Effector CD8-positive, alpha-beta T cell (primary cell): ENCODE results near the gene SLC26A1.
"Not testable (repeated sequence)": the region's sequence is repeated elsewhere in the genome, so short reads cannot be mapped to it uniquely, and the experiment has no call there.

ENCODE experiments used
- DNase-seq: peaks from one replicate; lab custom pipeline; 2025; lab: John Stamatoyannopoulos, UW

SLC26A1 gene

DNA sequence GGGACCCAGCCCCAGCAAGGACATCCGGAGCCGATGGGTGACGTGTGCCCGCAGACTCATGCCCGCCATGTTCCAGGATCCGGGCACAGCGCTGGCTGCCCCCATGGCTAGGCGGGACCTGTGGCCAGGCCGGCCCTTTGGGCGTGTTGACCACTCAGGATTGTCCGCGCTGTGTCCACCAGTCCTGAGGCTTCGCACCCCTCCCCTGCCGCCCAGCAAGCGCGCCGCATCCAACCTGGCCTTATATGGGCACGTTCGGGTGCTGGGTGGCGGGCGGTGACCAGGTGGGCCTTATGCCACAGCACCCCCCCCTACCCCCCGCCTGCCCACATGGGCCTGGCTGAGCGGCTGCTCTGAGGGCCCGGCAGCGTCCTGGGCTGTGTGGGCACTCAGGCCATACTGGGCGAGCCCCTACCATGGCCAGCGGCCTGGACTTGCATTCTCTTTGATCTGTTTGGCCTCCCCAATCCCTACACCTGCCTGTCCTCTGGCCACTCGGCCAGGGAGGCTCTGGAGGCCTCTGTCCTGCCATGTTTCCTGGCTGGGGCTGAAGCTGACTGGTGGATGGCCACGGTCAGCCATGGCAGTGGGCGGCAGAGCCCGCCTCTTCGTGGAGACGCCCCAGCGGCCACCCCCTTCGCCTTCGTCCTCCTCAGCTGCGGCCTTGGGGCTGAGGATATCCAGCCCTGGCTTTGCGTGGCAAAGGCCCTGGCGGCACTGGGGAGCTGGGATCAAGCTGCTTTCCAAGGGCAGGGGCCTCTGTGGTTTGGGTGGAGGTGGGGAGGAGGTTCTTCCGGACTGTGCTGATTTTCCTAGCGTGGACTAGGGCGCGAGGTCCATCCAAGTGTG lies 20.2 kb upstream of the SLC26A1 start:
- DNase-seq, result no peak

DNA sequence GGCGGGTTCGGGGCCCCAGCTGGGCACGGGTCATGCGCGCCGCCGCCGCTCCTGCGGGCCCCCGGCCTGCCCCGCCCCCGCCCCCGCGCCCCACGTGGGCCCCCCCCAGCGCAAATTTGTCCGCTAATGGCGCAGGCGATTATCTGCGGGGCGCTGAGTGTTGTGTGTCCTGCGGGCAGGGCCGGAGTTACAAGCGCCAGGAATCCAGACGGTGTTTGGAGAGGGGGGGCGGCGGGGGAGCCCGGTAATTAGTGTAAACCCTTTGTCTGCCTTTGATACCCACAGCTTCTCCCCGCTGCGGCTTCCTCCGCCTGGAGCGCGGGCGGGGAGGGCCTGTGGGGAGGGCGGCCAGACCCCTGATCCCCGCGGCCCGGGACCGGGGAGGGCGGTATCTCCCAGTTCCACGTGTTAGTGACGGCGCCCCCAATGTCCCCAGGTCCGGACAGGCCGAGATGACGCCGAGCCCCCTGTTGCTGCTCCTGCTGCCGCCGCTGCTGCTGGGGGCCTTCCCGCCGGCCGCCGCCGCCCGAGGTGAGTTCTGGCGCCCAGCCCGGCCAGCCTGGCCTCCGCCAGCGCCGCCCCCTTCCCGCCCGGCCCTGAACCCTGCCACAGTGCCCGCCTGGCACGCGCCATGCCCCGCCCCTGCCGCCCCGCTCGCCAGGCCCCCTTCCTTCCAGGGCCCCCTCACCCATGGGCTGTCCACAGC lies 19.0 kb upstream of the SLC26A1 start:
- DNase-seq, result peak; percentile 24

DNA sequence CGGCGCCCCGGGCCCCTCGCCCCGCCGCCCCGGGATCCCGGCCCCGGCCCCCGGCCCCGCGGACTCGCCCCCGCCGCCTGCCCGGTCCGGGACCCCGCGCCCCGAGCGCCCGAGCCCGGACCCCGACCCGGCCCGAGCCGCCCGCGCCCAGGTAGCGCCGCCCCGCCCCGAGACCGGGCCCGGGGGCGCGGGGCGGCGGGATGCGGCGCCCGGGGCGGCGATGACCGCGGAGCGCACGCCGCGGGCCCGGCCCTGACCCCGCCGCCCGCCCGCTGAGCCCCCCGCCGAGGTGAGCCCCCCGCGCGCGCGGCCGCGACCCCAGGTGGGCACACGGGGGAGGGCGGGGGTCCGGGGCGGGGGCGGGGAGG lies 18.4 kb upstream of the SLC26A1 start:
- DNase-seq, result no peak

DNA sequence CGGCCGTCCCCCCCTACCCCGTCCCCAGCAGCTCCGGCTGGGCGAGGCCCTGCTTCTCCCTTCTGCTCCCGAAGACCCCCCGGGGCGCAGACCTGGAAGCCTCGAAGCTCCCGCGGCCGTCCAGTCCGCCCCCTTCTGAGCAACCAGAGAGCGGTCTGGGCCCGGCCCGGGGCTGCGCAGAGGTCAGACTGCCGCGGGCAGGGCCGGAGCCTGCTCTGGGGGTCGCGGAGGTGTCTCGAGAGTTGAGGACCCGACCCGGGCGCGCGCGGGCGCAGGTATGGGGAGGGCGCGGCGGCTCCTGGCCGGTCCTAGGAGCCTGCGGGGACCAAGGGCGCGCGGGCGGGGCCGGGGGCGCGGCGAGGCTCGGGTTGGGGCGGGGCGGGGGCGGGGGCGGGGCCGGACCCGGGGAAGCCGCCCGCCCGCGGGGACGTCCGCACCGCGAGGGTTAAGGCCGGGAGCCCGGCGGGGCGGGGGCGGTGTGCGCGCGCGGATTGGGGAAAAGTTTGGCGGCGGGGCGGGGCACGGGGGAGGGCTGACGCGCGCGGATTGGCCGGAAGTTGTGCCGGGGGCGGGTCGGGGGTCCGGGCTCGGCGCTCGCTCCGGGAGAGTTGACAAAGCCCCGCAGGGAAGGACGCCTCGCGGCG lies 17.9 kb upstream of the SLC26A1 start, which contains the start of gene FGFRL1:
FGFRL1 (plus strand) TSS at position 605 of the 644 bp plus-strand sequence. CDS start 860 bp downstream, outside the sequence.
- peak; percentile 84 for DNase-seq

DNA sequence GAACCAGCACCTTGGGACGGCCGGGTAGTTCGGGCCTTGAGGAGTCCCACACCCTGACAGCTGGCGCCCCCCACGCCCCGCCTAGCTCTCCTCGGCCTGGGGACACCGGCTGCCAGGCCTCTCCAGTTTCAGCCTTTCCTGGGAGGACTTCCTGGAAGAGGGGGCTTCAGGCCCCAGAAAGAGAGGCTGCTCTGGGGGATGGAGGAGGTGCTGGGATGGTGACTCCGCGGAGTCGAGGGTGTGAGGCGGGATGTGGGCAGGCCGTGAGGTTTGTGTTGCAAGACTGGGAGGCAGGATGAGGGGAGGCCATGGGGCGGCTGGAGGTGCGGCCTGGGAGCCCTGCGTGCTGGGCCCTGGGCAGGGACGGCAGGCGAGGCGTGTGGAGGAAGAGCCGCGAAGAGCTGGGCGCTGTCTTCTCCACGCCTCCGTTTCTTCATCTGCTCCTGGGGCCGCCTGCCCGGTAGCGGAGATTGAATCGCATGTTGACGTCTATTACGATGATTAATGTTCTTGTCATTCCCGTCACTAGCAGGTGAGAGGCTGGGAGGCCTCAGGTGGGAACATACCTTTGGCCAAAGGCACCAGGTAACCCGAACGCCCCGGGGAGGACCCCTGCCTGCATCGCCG lies 17.3 kb upstream of the SLC26A1 start:
- peak; percentile 43 for DNase-seq

DNA sequence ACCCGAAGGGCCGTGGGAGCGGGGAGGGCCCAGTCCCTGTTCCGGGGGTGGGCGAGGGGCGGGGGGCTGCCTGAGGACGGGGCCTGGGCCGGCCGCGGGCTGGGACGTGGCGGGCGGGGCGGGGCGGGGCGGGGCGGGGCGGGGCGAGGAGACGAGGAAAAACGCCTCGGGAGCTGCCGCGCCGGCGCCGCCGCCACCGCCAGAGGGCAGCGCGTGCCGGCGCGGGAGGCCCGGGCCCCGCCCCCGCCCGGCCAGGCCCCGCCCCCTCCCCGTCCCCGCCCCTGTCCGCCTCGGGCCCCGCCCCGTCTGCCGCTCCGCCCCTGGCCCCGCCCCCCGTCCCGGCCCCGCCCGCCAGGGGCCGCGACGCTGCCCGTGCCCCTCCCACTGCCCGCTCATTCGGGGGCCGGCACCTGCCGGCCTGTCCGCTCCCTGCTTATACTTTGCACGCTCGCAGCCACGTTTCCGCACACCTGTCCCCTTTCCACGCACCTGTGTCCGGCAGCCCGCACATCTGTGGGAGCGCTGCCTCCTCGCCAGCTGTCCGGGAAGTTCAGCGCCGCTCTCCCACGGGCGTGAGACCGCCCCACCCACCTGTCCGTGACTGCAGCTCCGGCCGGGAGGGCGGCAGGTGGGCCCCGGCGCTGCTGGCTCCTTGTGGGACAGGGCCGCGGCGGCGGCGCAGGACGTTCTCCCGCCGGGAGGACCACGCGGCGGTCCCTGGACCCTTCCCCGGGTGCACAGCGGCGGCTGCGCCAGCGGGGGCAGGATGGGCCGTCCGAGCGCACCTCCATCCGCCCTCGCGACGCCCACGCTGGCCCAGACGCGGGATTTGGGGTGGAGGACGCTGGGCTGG lies 16.6 kb upstream of the SLC26A1 start:
- peak; percentile 63 for DNase-seq

DNA sequence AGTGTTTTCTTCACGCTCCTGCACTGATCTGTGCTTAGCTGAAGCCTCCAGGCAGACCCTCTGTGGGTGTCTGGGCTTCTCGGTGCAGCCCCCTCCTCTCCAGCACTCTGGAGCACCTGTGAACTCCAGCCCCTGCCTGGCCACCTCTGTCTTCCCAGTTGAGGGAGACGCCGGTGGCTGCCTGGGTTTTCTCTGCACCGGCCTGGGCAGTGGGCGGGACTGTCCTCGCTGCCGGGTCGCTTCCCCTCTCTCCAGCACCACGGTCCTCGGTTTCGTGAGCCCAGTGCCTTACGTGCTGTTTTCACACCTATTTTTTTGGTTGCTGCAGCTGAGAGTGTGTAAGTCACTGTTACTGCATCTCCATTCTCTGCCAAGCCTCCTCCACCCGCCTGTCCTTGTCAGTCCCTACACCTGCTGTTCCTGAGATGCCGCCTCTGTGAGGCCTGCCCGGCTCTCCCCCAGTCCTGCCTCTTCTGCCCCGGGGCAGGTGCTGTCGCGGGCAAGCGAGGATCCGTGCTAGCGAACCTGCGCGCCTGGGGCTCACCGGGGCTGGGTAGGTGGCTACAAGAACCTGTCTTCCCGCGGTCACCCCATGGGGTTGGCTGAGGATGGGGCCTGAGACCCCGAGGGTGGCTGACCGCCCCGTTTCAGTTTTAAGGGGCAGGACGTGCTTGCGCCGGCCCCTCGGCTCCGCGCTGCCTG lies 15.8 kb upstream of the SLC26A1 start:
- DNase-seq, result no peak

DNA sequence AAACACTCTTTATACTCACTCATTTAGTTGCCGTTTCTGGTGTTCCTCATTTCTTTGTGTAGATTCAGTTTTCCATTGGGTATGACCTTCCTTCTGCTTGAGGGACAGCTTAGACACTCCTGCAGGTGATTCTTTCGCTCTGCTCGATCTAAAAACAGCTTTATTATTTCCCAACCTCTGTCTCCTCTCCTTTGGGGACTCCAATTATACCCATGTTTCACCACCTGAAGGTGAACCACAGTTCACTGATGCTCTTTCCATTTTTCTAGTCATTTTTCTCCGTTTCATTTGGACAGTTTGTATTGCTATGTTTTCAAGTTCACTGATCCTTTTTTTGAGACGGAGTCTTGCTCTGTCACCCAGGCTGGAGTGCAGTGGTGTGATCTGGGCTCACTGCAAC lies 13.7 kb upstream of the SLC26A1 start:
- DNase-seq, result no peak

DNA sequence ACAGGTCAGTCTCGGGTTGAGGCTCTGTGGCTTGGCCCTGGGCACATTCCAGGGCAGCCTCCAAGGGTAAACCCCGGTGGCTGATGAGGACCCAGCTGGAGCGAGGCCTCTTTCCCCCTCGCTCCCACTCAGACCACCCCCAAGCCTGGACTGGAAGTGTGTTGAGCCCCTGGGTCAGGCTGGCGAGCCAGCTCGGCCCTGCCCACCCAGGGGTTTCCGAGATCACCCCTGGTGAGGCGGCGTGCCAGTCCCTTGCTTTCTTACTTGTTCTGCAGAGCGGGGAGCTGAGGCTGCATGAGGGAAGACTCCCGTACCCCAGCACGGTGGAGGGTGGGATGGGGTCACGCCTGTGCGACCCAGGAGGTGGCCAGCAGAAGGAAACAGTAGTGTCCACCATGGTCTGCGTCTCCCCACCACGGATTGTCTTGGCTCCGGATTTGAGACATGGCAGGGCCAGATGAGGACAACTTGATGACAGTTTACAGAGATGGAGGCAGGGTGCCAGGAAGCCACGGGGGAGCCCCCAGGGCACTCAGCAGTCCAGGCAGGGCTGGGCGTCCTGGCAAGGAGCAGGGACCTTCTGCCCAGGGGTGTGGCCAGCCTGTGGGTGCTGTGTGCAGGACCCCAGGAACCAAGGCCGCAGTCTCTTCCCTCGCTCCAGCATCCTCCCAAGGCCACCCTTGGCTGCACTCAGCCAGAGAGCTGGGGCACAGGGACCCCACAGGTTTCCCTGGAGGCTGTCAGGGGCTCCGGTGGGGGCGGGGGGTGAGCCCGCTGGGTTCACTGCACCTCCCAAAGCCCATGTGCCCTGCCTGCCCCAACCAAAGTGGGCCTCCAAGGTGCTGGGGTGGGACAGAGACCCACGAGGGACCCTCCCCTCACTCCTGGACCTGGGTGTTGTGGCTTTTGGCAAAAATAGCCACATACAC lies 11.6 kb upstream of the SLC26A1 start:
- DNase-seq, result no peak

DNA sequence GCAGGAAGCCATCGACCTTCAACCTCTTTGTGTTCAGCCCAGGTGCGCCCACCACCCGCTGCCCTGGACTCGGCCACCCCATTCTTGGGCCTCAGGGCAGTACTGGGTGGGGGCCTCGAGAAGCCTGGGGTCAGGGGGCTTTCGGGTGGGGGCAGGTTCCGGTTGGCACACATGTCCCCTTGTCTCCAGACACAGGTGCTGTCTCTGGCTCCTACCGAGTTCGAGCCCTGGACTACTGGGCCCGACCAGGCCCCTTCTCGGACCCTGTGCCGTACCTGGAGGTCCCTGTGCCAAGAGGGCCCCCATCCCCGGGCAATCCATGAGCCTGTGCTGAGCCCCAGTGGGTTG lies 10.8 kb upstream of the SLC26A1 start:
- no peak for DNase-seq

DNA sequence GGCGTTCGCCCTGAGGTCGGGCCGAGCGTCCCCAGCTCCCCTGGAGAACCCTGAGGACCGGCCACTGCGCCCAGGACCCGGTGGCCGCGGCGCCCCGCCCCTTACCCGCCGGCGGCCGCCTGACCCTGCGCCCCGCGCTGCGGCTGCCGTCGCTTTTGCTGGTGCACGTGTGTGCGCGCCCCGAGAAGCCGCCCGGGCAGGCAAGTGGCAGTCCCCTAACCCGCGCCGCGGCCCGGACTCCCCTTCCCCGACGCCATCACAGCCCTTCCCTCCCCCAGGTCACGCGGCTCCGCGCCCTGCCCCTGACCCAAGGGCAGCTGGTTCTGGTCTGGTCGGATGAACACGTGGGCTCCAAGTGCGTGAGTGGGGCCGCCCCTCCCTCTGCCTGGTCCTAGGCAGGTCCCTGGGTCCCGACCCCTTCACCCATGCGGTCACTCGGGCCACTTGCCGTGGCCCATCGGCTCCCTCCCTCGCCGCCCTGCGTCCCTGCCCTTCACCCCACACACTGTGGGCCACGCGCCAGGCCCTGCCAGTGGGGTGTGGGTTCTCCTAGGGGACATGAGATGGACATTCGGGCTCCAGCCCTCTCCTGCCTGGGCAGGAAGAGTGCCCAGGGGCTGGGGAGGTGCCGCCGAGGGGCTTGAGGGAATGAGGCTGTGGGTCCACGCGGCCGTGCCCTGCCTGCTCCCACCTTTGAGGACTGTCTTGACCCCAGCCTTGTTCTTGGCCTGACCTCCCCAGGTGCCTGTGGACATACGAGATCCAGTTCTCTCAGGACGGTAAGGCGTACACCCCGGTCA lies 10.3 kb upstream of the SLC26A1 start:
- DNase-seq, result no peak

DNA sequence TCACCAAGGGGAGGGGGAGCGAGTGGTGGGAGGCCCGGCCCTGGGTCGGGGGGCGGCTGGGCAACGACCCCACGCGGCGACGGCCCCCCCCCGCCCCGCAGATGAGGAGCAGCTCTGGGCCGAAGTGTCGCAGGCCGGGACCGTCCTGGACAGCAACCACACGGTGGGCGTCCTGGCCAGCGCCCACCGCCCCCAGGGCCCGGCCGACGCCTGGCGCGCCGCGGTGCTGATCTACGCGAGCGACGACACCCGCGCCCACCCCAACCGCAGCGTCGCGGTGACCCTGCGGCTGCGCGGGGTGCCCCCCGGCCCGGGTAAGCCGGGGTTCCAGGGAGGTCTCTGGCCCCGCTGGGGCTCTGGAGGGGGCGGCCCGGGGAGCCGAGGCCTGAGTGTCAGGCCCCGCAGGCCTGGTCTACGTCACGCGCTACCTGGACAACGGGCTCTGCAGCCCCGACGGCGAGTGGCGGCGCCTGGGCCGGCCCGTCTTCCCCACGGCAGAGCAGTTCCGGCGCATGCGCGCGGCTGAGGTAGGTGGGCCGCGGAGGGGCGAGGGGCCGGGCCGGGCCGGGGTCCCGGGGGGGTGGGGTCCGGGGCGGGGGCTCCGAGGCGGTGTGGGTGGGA lies 9.5 kb upstream of the SLC26A1 start:
- no peak for DNase-seq

DNA sequence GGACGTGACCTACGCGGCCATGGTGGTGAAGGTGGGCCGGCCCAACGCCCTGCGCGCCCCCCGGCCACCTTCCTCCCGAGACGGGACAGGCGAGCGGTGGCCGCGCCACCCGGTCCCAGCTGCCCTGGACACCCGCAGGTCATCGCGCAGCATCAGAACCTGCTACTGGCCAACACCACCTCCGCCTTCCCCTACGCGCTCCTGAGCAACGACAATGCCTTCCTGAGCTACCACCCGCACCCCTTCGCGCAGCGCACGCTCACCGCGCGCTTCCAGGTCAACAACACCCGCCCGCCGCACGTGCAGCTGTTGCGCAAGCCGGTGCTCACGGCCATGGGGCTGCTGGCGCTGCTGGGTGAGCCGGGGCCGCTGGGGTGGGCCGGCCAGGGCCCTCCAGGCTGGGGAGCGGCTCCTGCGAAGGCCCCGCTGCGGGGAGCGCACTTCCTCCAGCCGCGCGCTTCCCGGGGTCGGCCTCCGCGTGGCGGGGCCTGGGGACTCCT lies 9.0 kb upstream of the SLC26A1 start:
- DNase-seq, result no peak

DNA sequence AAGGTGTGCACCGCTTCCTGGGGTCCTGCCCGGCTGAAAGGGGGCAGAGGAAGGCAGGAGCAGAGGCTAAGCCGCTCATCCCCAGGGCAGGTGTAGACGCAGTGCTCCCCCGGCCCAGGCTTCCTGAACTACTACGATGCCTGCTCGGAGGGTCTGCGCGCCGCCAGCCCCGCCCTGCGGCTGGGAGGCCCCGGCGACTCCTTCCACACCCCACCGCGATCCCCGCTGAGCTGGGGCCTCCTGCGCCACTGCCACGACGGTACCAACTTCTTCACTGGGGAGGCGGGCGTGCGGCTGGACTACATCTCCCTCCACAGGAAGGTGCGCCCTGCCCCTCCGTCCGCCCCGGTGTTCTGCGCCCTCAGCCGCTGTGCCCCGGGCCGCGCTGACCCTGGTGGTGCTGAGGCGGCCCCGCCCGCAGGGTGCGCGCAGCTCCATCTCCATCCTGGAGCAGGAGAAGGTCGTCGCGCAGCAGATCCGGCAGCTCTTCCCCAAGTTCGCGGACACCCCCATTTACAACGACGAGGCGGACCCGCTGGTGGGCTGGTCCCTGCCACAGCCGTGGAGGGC lies 8.4 kb upstream of the SLC26A1 start:
- no peak for DNase-seq

DNA sequence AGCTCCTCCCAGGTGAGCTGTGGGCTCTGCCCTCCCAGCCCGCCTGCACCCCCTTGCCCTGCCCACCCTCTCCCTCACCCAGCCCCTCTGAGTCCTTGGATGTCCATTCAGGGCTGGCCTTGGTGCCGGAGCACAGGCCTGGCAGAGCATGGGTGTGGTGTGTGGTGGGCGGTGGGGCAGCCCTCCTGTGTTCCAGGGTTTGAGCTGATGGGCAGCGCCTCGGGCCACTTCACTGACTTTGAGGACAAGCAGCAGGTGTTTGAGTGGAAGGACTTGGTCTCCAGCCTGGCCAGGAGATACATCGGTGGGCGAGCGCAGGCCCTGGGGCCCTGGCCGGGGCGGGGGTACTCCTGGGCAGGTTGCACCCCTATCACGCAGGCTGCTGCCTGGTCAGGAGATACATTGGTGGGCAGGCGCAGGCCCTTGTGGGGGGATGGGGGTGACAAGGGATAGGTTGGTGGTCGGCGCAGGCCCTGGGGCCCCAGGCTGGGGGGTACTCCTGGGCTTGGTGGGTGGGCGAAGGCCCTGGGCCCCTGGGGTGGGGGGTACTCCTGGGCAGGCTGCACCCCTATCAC lies 7.6 kb upstream of the SLC26A1 start:
- no peak for DNase-seq

DNA sequence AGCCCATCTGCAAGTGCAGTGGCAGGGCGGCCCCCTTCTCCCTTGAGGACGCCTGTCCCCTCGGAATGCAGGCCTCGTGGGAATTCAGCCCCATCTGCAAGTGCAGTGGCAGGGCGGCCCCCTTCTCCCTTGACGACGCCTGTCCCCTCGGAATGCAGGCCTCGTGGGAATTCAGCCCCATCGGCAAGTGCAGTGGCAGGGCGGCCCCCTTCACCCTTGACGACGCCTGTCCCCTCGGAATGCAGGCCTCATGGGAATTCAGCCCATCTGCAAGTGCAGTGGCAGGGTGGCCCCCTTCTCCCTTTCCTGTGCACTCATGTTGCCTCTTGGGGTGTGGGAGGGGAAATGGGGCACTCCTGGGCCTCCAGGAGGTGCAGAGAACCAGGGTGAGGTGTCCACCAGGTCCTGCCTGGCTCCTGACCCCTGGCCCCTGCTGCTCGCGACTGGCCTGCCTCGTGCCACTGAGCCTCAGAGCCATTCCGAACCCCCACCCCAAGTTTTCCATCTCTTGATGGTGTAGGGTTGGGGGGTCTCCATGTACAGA lies 6.8 kb upstream of the SLC26A1 start:
- DNase-seq, result no peak

DNA sequence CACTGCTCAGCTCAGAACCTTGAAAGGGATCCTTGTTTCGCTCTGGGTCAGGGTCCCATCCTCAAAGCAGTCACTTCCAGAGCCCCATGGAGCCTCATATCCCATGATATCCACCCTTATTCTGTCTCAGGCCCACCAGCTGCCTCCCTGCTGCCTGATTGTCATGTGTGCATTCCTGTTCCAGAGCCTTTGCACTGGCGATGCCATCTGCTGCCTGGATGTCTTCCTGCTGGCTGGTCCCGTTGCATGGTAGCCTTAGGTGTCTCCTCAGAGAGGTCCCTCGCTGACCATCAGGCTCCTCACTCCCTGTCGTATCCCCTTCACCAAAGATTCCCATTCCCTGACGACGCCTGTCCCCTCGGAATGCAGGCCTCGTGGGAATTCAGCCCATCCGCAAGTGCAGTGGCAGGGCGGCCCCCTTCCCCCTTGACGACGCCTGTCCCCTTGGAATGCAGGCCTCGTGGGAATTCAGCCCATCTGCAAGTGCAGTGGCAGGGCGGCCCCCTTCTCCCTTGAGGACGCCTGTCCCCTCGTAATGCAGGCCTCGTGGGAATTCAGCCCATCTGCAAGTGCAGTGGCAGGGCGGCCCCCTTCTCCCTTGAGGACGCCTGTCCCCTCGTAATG lies 6.1 kb upstream of the SLC26A1 start:
- DNase-seq, result not testable (repeated sequence)
